Measurements from ENCODE around the gene MICALL2.

GRCh38 chr7:1449501-1449900 is 9.8 kb downstream of the MICALL2 start:
- TF ChIP-seq POLR2A (IDR thresholded peaks at IDR 0.05) = no peak
- TF ChIP-seq, protein P1, sequence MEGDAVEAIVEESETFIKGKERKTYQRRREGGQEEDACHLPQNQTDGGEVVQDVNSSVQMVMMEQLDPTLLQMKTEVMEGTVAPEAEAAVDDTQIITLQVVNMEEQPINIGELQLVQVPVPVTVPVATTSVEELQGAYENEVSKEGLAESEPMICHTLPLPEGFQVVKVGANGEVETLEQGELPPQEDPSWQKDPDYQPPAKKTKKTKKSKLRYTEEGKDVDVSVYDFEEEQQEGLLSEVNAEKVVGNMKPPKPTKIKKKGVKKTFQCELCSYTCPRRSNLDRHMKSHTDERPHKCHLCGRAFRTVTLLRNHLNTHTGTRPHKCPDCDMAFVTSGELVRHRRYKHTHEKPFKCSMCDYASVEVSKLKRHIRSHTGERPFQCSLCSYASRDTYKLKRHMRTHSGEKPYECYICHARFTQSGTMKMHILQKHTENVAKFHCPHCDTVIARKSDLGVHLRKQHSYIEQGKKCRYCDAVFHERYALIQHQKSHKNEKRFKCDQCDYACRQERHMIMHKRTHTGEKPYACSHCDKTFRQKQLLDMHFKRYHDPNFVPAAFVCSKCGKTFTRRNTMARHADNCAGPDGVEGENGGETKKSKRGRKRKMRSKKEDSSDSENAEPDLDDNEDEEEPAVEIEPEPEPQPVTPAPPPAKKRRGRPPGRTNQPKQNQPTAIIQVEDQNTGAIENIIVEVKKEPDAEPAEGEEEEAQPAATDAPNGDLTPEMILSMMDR (IDR thresholded peaks at IDR 0.05) = no peak

Measured in body of pancreas (tissue), 4 donors.